ENCODE results near the gene SOX13. TPM values are rescaled to one million over a fixed set of nuclear protein-coding genes. Genes with fewer than 3 reads are reported as not detected.

SOX13 gene
- polyA plus RNA-seq, 1 experiment = 2.0 TPM

- no peak for DNase-seq (ENCODE audit: low read depth, low spot score)
- POLR2A ChIA-PET = no interaction called here
- H3K27me3 ChIP-seq (ENCODE audit: control insufficient read depth, insufficient read depth, low read length) = no peaks in the 10 kb centered on the region
- CTCF ChIA-PET = interaction anchor here (1.5 to 2.9 kb wide), 2 partner anchors 10 to 68 kb away, joined by 4 to 20 read pairs; no protein-coding TSS in a partner anchor
- no peak overlapping the region for H3K4me3 ChIP-seq (ENCODE audit: low read depth, low read length)
- H3K9me3 ChIP-seq (ENCODE audit: control insufficient read depth, insufficient read depth, low read length) = no peaks in the 10 kb centered on the region
- no peak for TF ChIP-seq CTCF (IDR thresholded peaks at IDR 0.05; ENCODE audit: low read depth, low read length)
- no peak overlapping the region for H3K27ac ChIP-seq (ENCODE audit: low read depth, low read length)
Measured at GRCh38 chr1:204139088-204139487, 66.2 kb downstream of the SOX13 start.

- Histone ChIP-seq H3K27me3 (ENCODE audit: control insufficient read depth, insufficient read depth, low read length) (no peaks in the 10 kb centered on the region), H3K9me3 (ENCODE audit: control insufficient read depth, insufficient read depth, low read length) (no peaks in the 10 kb centered on the region), H3K4me3 (ENCODE audit: low read depth, low read length) (no peak overlapping the region), H3K27ac (ENCODE audit: low read depth, low read length) (no peak overlapping the region)
- DNase-seq (ENCODE audit: low read depth, low spot score) = no peak
- ChIA-PET POLR2A (no interaction called here), CTCF (interaction anchor here (0.7 to 2.9 kb wide), 3 partner anchors 11 to 67 kb away, joined by 3 to 20 read pairs (median 4); no protein-coding TSS in a partner anchor)
- TF ChIP-seq CTCF (IDR thresholded peaks at IDR 0.05; ENCODE audit: low read depth, low read length) = no peak
Measured at GRCh38 chr1:204139952-204140351, 67.0 kb downstream of the SOX13 start.

GRCh38 chr1:204141131-204141530 lies 68.2 kb downstream of the SOX13 start:
- Histone ChIP-seq H3K27me3 (ENCODE audit: control insufficient read depth, insufficient read depth, low read length) (no peaks in the 10 kb centered on the region), H3K27ac (ENCODE audit: low read depth, low read length) (no peak overlapping the region), H3K9me3 (ENCODE audit: control insufficient read depth, insufficient read depth, low read length) (no peaks in the 10 kb centered on the region), H3K4me3 (ENCODE audit: low read depth, low read length) (no peak overlapping the region)
- TF ChIP-seq CTCF (IDR thresholded peaks at IDR 0.05; ENCODE audit: low read depth, low read length) = no peak
- CTCF ChIA-PET = interaction anchor here (0.6 to 1.5 kb wide), 2 partner anchors 21 to 270 kb away, joined by 3 to 4 read pairs; no protein-coding TSS in a partner anchor
- DNase-seq (ENCODE audit: low read depth, low spot score) = no peak
- POLR2A ChIA-PET = no interaction called here

GRCh38 chr1:204142032-204142974 lies 69.4 kb downstream of the SOX13 start:
- ChIA-PET CTCF (interaction anchor here (1.0 to 1.5 kb wide), 3 partner anchors 11 to 271 kb away, joined by 3 to 4 read pairs (median 3); no protein-coding TSS in a partner anchor), POLR2A (no interaction called here)
- Histone ChIP-seq H3K27me3 (ENCODE audit: control insufficient read depth, insufficient read depth, low read length) (no peaks in the 10 kb centered on the region), H3K9me3 (ENCODE audit: control insufficient read depth, insufficient read depth, low read length) (no peaks in the 10 kb centered on the region), H3K4me3 (ENCODE audit: low read depth, low read length) (no peak overlapping the region), H3K27ac (ENCODE audit: low read depth, low read length) (no peak overlapping the region)
- DNase-seq (ENCODE audit: low read depth, low spot score) = no peak
- TF ChIP-seq CTCF (IDR thresholded peaks at IDR 0.05; ENCODE audit: low read depth, low read length) = no peak
